ENCODE data around the gene STX16.

STX16 gene

DNA sequence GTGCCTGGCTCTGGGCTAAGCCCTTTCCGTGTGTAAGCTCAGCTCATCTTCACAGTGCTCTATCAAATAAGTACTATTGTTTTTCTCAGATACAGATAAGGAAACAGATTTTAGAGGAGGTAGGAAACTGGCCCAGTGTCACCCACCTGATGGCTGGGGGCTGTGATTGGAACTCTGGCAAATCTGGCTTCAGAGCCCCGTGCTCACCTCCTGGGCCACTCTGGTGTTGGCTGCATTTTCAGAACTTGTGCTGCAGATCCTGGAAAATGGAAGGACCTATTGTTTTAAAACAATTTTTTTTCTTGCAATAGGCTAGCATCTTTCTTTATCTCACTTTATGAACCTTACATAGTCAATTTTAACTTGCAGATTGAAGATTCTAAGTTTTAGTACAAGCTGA lies 5.7 kb downstream of the STX16 start:
- DNase-seq = no peak

GRCh38 chr20:58657262-58657661 lies 6.2 kb downstream of the STX16 start:
- no peak for DNase-seq

GRCh38 chr20:58657986-58658385 lies 6.9 kb downstream of the STX16 start:
- no peak for DNase-seq

GRCh38 chr20:58658760-58659159 lies 7.7 kb downstream of the STX16 start:
- no peak for DNase-seq

DNA sequence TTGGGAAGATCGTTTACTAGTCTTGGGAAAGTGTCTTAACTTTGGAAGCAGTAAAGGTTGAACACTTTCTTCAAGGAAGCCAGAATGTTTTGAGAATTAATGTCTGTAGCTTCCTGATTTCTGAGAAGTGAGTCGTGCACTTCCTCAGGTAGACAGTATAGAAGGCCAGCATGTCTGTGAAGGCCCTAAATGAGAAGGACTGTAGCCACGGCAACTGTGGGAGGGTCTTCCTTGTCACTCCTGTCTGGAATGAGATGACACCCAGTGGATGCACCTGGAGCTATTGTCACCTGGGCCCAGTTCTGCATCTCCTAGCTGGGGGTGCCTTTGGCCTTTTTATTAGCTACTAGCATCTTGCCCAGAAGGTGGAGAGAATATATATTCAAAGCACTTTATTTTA lies 8.8 kb downstream of the STX16 start:
- DNase-seq = no peak

GRCh38 chr20:58660855-58661597 lies 9.9 kb downstream of the STX16 start:
- DNase-seq = no peak

- no peak for DNase-seq
Observed at GRCh38 chr20:58661598-58662473, 10.8 kb downstream of the STX16 start.

DNA sequence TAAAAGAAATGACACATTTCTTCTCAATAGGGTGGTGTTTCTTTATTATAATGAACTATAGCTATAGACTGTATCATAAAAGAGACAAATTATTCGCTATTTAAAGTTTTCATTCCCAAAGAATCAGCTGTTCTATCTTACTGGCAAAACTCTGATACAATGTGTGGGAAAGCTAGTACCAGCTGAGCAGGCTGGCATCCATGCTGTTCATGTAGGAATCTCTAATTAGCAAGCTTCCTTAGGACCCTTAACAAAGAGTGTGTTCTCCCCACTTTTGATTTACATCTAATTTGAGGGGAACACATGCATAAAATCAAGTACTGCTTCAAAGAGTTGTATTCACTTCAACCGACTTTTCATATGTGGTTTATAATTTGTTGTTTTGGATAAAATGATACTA lies 13.2 kb downstream of the STX16 start:
- DNase-seq = no peak

- DNase-seq = no peak
Observed at GRCh38 chr20:58664883-58665282, 13.8 kb downstream of the STX16 start.

GRCh38 chr20:58665606-58666005 lies 14.5 kb downstream of the STX16 start:
- peak; percentile 91 for DNase-seq

- no peak for DNase-seq
Observed at GRCh38 chr20:58666702-58667101, 15.6 kb downstream of the STX16 start.

GRCh38 chr20:58667975-58668374 lies 16.9 kb downstream of the STX16 start:
- DNase-seq = no peak

DNA sequence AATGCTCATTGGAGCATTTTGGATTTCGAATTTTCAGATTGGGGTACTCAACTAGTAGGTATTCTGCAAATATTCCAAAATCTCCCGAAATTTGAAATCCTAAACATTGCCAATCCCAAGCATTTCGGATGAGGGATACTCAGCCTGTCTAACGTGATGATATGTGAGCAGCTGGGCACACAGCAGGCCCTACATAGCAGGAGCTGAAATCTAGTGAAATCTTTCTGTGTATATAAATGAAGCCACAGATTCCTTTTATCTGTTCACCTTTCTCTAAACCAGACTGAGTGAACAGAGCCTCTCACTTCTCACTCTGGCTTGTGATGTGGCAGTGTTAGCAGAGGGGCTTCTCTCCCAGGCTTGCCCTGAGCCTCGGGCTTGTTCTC lies 17.8 kb downstream of the STX16 start:
- DNase-seq = no peak

GRCh38 chr20:58669287-58670006 lies 18.4 kb downstream of the STX16 start:
- DNase-seq = no peak

GRCh38 chr20:58670102-58670501 lies 19.0 kb downstream of the STX16 start:
- no peak for DNase-seq

GRCh38 chr20:58670659-58671058 lies 19.6 kb downstream of the STX16 start:
- DNase-seq = no peak

DNA sequence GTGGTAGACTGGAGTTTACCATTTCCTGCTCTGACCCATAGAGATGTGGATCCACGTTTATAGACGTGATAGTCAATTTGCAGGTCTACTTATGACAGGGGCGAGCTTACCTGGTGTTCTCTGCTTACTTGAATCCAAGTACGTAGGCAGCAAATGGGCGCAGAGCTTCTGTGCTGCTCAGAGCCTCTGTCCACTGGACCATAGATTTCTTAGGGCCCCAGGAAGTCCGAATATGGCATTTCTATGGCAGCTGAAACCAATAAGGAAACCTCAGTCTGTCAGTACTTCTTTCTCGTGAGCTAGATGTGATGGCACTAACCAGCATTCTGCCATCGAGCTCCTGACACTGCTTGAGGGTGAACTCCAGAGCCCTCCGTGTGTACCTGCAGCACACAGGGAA lies 22.0 kb downstream of the STX16 start:
- DNase-seq = no peak

DNA sequence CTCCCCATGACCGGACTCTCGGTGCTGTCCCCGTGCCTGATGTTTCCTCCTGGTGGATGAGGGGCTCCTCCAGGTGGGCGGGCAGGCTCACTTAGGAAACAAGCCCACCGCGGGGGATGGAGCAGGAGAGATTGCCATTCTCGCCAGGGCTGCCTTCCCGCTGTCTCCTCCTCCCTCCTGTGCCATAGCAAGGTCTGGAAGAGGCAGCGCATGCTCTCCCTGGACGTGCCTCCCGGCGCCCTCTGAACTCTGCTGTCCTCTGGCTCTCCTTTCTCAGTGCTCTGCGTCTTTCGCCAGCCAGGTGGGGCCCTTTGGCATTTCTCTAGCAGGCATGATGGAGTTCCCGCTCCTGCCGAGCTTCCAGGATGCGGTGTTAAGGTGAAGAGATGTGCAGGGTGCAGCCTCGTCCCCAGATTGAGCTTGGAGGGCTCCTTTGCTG lies 24.1 kb downstream of the STX16 start:
- no peak for DNase-seq

DNA sequence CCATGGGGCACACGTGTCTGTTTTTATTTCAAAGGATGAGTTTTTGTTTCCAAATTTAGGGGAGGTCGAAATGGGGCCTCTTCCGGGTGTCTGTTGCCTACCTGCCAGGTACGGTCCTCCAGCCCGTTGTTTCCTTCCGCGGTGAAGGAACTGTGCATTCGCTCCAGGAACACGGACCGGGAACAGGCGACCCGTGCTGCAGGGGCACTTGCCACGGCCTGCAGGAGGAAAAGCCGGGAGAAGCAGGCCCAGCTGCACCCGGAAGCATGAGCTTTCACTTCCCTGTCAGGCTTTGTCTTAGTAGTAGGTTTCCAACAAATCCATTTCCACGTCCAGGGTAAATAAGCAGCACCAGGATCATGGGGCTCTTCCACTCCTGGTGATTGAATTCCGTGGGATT lies 24.6 kb downstream of the STX16 start:
- DNase-seq = no peak

DNA sequence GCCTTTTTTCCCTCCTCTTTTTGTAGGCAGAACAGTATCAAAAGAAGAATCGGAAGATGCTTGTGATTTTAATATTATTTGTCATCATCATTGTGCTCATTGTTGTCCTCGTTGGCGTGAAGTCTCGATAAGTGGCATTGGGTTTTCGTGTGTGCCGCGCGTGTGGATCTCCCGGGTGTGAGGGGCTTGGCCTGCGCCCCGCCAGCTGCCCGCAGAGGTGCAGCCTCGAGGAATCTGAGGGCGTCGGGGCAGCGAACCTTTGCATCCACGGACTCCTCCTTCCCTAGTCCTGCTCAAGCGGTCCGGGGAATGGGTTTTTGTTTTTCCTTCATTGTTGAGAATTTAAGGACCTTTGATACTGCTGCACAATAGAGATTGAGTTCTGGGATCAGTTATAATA lies 25.1 kb downstream of the STX16 start:
- no peak for DNase-seq

DNA sequence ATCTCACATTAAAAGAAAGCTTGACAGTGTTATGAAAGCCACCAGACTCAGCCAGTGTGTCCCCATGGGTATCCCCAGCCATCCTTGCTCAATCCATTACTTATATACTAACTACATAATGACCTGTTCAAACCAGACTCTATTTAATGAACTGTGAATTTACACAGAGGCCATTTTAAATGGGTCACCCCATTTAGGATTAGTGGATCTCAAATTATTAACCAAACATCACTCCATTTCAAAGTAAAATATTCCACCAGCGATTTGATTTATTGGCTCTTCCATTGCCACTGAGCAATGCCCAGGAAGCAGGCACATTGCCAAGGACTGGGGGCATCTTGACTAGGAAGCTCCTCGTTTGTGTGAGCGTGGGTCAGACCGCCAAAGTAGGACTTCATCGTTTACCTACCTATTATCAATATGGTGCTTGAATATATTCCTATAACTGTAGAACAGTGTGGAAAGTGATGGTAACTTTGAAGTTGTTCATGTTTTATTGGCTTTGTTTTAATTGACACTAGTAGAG lies 26.1 kb downstream of the STX16 start:
- DNase-seq = no peak

- no peak for DNase-seq
Observed at GRCh38 chr20:58677808-58678207, 26.7 kb downstream of the STX16 start.

DNA sequence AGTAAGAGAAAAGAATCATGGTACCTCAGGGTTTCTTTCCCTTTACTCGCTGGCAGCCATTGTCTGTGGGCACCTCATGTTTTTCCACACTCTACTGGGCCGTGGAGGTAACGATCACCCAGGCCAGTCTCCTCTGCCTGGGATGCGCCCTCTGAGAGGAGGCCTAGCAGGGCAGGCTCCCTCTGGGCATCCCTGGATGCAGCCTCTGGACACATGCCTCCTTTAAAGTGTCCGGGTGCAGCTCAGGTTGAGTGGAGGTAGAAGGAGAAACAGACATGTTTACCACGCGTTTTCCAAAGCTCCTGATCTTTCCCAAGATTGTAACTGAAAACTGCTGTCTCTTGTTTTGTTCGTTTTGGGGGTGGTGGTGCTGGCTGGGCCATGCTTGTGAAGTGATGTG lies 27.7 kb downstream of the STX16 start:
- DNase-seq = no peak
